Measurements from ENCODE around the gene YAF2. TPM values are rescaled to one million over a fixed set of nuclear protein-coding genes. Genes with fewer than 3 reads are reported as not detected.

Gene YAF2, protein sequence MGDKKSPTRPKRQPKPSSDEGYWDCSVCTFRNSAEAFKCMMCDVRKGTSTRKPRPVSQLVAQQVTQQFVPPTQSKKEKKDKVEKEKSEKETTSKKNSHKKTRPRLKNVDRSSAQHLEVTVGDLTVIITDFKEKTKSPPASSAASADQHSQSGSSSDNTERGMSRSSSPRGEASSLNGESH
- 11.8 and 17.8 TPM in 2 replicates for total RNA-seq

DNA sequence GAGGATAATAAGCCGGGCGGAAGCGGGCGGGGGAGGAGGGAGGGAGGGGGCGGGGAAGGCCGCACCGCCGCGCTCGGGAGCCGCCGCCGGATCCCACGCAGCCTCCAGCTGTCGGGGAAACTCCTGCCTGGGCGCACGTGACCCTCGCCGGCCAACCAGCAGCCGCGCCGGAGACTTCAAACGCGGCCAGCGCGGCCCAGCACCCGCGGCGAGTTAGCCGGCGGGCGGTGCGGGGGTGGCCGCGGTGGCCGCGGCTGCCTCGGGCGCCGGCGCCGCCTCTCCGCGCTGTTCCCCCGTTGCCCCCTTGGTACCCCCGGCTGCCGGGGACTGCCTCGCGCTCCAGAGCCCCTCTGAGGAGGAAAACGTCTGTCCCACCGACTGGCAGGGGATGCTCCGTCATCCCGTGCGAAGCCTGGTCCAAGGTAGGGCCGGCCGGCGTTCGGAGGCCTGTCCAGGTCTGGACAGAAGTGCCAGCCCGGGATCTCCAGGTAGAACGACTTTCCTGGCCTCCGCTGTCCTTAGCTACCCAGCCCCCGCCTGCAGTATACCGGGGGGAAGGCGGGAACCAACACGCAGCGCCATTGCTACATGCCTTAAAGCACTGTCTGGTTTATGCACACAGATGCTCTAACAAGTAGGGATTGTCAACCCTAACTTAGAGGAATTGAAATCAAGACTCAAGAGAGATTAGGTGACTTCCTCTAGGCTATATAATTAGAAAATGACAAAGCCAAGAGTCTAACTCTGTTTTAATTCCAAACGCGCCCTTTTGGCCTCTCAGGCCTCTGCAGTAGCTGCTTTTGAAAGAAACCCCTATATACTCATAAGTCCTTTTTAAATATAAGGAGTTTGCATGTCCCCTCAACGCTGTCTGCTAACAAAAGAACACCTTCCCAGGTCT, at the start of gene YAF2:
YAF2 (minus strand) TSS at position 9 of the 901 bp plus-strand sequence. CDS start 68 bp downstream, outside the sequence.

DNA sequence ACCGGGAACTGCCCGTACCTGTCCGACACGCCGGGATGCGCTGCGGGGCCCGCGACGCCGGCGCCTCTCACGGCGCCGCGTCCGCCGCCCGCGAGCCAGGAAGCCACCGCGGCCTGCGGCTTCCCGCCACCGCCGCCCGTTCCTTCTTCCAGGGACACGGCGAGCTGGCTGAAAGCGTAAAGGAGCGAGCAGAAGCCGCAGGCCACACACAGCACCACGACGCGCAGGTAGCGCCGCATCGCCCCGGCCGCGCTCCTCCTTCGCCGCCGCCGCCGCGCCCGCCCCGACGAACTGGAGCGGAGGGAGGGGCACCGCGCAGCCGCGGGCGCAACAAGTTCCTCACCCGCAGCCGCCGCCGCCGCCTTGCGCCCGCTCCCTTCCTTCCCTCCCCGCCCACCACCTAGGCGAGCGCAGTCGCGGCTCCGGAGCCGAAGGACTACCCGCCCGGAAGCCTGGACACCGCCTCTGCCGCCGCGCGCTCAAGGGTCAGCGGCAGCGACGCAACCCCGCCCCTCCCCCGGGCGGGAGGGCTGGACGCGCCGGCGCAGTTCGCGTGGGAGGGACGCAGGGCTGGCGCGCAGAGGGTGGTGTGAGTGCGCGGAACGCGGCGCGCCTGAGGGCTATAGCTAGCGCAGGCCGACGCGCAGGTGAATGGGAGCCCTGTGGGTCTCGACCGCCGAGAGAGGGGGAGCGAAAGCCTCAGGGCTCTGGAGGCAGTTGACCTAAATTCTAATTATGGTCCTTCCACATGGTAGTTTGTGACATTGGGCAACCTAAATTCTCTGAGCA, 93.4 kb downstream of the YAF2 start, which contains the start of gene GXYLT1:
GXYLT1 (minus strand) TSS at position 467 of the 789 bp plus-strand sequence; CDS start at position 239, 228 bp downstream.

Other genes starting within 250 kb of the YAF2 start
- 11.4 and 18.1 TPM in 2 replicates for gene GXYLT1, start 93.4 kb downstream of the YAF2 start, total RNA-seq
- gene ZCRB1, start 87.8 kb upstream of the YAF2 start, total RNA-seq: 16.5 and 30.2 TPM in 2 replicates
- 51.0 and 57.9 TPM in 2 replicates for gene PPHLN1, start 87.9 kb upstream of the YAF2 start, total RNA-seq